ENCODE results near the gene RPL35. TPM values are rescaled to one million over a fixed set of nuclear protein-coding genes. Genes with fewer than 3 reads are reported as not detected.

The RPL35 gene
- total RNA-seq, 3 donors from 2014 or later = 2,475 to 3,579 (median 2,566) TPM

- Histone ChIP-seq H3K9me3 (no peaks in the 10 kb centered on the region), H3K27me3 (no peaks in the 10 kb centered on the region), H3K27ac (no peak overlapping the region), H3K36me3 (no peaks in the 10 kb centered on the region), H3K4me3 (no peak overlapping the region), H3K4me1 (no peaks in the 10 kb centered on the region)
- intact Hi-C loops (cut with DNase I; ENCODE audit: low total_unique reads) = no loop called here
- TF ChIP-seq POLR2AphosphoS5 (IDR thresholded peaks at IDR 0.05) (no peak), POLR2A (IDR thresholded peaks at IDR 0.05) (no peak), CTCF (IDR thresholded peaks at IDR 0.05) (no peak)
- no peak for DNase-seq (ENCODE audit: low spot score in 2 of 2)
Observed at GRCh38 chr9:124897570-124898460, 36.1 kb upstream of the RPL35 start.

GRCh38 chr9:124894741-124895170 is 33.0 kb upstream of the RPL35 start:
- no peaks in the 10 kb centered on the region for H3K4me1 ChIP-seq
- intact Hi-C loops (cut with DNase I; ENCODE audit: low total_unique reads) = loop anchor here (1.0 kb wide), 1 partner anchor 13 kb away; no protein-coding TSS in a partner anchor
- H3K4me3 ChIP-seq = no peak overlapping the region
- no peaks in the 10 kb centered on the region for H3K9me3 ChIP-seq
- no peaks in the 10 kb centered on the region for H3K27me3 ChIP-seq
- TF ChIP-seq POLR2A (IDR thresholded peaks at IDR 0.05) = no peak
- TF ChIP-seq CTCF (IDR thresholded peaks at IDR 0.05) = peak in 1 of 3 donors; percentile 14
- DNase-seq (ENCODE audit: low spot score in 2 of 2) = no peak
- H3K36me3 ChIP-seq = no peaks in the 10 kb centered on the region
- H3K27ac ChIP-seq = no peak overlapping the region

GRCh38 chr9:124894035-124894740 is 32.4 kb upstream of the RPL35 start:
- H3K27ac ChIP-seq = no peak overlapping the region
- H3K36me3 ChIP-seq = no peaks in the 10 kb centered on the region
- H3K9me3 ChIP-seq = no peaks in the 10 kb centered on the region
- H3K4me3 ChIP-seq = no peak overlapping the region
- no peak for DNase-seq (ENCODE audit: low spot score in 2 of 2)
- intact Hi-C loops (cut with DNase I; ENCODE audit: low total_unique reads) = loop anchor here (1.0 kb wide), 1 partner anchor 13 kb away; no protein-coding TSS in a partner anchor
- TF ChIP-seq POLR2A (IDR thresholded peaks at IDR 0.05) (no peak), POLR2AphosphoS5 (IDR thresholded peaks at IDR 0.05) (no peak), CTCF (IDR thresholded peaks at IDR 0.05) (no peak)
- H3K27me3 ChIP-seq = no peaks in the 10 kb centered on the region
- H3K4me1 ChIP-seq = no peaks in the 10 kb centered on the region

GRCh38 chr9:124890179-124890578 is 28.4 kb upstream of the RPL35 start:
- Histone ChIP-seq H3K4me1 (no peaks in the 10 kb centered on the region), H3K27me3 (no peaks in the 10 kb centered on the region), H3K27ac (no peak overlapping the region), H3K9me3 (no peaks in the 10 kb centered on the region), H3K4me3 (no peak overlapping the region), H3K36me3 (no peaks in the 10 kb centered on the region)
- no peak for TF ChIP-seq POLR2A (IDR thresholded peaks at IDR 0.05)
- TF ChIP-seq POLR2AphosphoS5 (IDR thresholded peaks at IDR 0.05) = no peak
- intact Hi-C loops (cut with DNase I; ENCODE audit: low total_unique reads) = no loop called here
- DNase-seq (ENCODE audit: low spot score in 2 of 2) = no peak

GRCh38 chr9:124889006-124889405 is 27.2 kb upstream of the RPL35 start:
- TF ChIP-seq POLR2A (IDR thresholded peaks at IDR 0.05) (no peak), CTCF (IDR thresholded peaks at IDR 0.05) (no peak), POLR2AphosphoS5 (IDR thresholded peaks at IDR 0.05) (no peak)
- no peaks in the 10 kb centered on the region for H3K9me3 ChIP-seq
- no peaks in the 10 kb centered on the region for H3K36me3 ChIP-seq
- DNase-seq (ENCODE audit: low spot score in 2 of 2) = no peak
- H3K4me1 ChIP-seq = no peaks in the 10 kb centered on the region
- no peak overlapping the region for H3K4me3 ChIP-seq
- no peaks in the 10 kb centered on the region for H3K27me3 ChIP-seq
- intact Hi-C loops (cut with DNase I; ENCODE audit: low total_unique reads) = loop anchor here (5.0 kb wide), 1 partner anchor 1498 kb away; no protein-coding TSS in a partner anchor
- no peak overlapping the region for H3K27ac ChIP-seq
